ENCODE data around the gene NAA25. TPM values are rescaled to one million over a fixed set of nuclear protein-coding genes. Genes with fewer than 3 reads are reported as not detected.

NAA25 gene
- total RNA-seq, 1 experiment from 2014 or later = 55.0 TPM

DNA sequence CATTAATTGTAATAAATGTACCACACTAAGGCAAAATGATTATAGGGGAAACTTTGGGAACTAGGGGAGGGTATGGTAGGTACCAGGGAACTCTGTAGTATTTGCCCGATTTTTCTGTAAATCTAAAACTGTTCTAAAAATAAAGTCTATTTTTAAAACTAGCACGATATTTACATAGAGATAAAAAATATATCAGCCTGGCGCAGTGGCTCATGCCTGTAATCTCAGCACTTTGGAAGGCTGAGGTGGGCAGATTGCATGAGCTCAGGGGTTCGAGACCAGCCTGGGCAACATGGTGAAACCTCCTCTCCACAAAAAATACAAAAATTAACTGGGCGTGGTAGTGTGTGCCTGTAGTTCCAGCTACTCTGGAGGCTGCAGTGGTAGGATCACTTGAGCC, 128.0 kb downstream of the NAA25 start:
- BruUV-seq (replicated peaks) = no TSS peak
- Mint-ChIP-seq H3K4me1 (ENCODE audit: low read depth, unreplicated experiment) (peaks cover 9% of the 10 kb centered on the region), H3K9me3 (ENCODE audit: low read depth, unreplicated experiment) (no peaks in the 10 kb centered on the region), H3K36me3 (ENCODE audit: insufficient read depth, unreplicated experiment) (no peaks in the 10 kb centered on the region), H3K27ac (ENCODE audit: unreplicated experiment) (no peak overlapping the region), H3K4me3 (ENCODE audit: low read depth, unreplicated experiment) (no peak overlapping the region), H3K27me3 (ENCODE audit: unreplicated experiment) (no peaks in the 10 kb centered on the region)
- intact Hi-C loops (cut with micrococcal nuclease; ENCODE audit: unreplicated experiment) = no loop called here
- CTCF ChIA-PET = interaction anchor here (0.5 to 0.7 kb wide), 3 partner anchors 36 to 801 kb away, joined by 3 to 5 read pairs (median 4); no protein-coding TSS in a partner anchor
- no peak for TF ChIP-seq CTCF (IDR thresholded peaks at IDR 0.05; ENCODE audit: unreplicated experiment)
- DNase-seq = no peak

- H3K4me1 Mint-ChIP-seq (ENCODE audit: low read depth, unreplicated experiment) = peaks cover 9% of the 10 kb centered on the region
- DNase-seq = no peak
- CTCF ChIA-PET = no interaction called here
- no peak overlapping the region for H3K4me3 Mint-ChIP-seq (ENCODE audit: low read depth, unreplicated experiment)
- intact Hi-C loops (cut with micrococcal nuclease; ENCODE audit: unreplicated experiment) = no loop called here
- H3K27me3 Mint-ChIP-seq (ENCODE audit: unreplicated experiment) = no peaks in the 10 kb centered on the region
- H3K27ac Mint-ChIP-seq (ENCODE audit: unreplicated experiment) = no peak overlapping the region
- no TSS peak for BruUV-seq (replicated peaks)
- H3K9me3 Mint-ChIP-seq (ENCODE audit: low read depth, unreplicated experiment) = no peaks in the 10 kb centered on the region
- H3K36me3 Mint-ChIP-seq (ENCODE audit: insufficient read depth, unreplicated experiment) = no peaks in the 10 kb centered on the region
- TF ChIP-seq CTCF (IDR thresholded peaks at IDR 0.05; ENCODE audit: unreplicated experiment) = no peak
Observed at GRCh38 chr12:111978545-111978944, 130.0 kb downstream of the NAA25 start.

DNA sequence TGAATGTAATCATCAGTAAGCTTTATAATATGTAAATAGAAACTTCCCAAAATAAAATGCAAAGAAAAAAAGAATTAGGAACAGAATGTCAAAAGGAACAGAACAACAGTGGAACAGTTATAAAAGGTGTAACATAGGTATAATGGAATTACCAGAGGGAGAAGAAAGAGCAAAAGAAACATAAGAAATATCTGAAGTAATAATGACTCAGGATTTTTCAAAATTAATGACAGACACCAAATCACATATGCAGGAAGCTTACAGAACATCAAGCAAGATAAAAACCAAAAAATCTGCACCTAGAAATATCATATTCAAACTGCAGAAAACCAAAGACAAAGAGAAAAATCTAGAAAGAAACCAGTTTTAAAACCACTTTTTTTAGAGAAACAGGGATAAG, 131.7 kb downstream of the NAA25 start:
- CTCF ChIA-PET = no interaction called here
- no peak overlapping the region for H3K4me3 Mint-ChIP-seq (ENCODE audit: low read depth, unreplicated experiment)

More for the DNA sequence above, 131.7 kb downstream of the NAA25 start:
- H3K27me3 Mint-ChIP-seq (ENCODE audit: unreplicated experiment) = no peaks in the 10 kb centered on the region
- DNase-seq = no peak
- no peak for TF ChIP-seq CTCF (IDR thresholded peaks at IDR 0.05; ENCODE audit: unreplicated experiment)
- H3K4me1 Mint-ChIP-seq (ENCODE audit: low read depth, unreplicated experiment) = peaks cover 5% of the 10 kb centered on the region
- no peak overlapping the region for H3K27ac Mint-ChIP-seq (ENCODE audit: unreplicated experiment)
- intact Hi-C loops (cut with micrococcal nuclease; ENCODE audit: unreplicated experiment) = no loop called here
- no peaks in the 10 kb centered on the region for H3K36me3 Mint-ChIP-seq (ENCODE audit: insufficient read depth, unreplicated experiment)
- no peaks in the 10 kb centered on the region for H3K9me3 Mint-ChIP-seq (ENCODE audit: low read depth, unreplicated experiment)
- BruUV-seq (replicated peaks) = no TSS peak

Small RNA genes within 50 kb of the gene (microRNA-seq; reads per million reads assigned to microRNA genes)
- gene MIR3657 = not detected

Other genes starting within 250 kb of the NAA25 start
- 13.0 and 13.5 TPM in 2 replicates for gene TMEM116, start 95.6 kb downstream of the NAA25 start, total RNA-seq (2022)
- 162 and 165 TPM in 2 replicates for gene ERP29, start 95.4 kb downstream of the NAA25 start, total RNA-seq (2022)
- 38.8 and 40.7 TPM in 2 replicates for gene TRAFD1, start 16.8 kb upstream of the NAA25 start, total RNA-seq (2022)